GM23248 (cell line): ENCODE measurements around the gene CTNNA3.

Experiments
- EZH2 ChIP-seq: fragments of 200-600 bp; sonication (generic); IDR thresholded peaks from 2 replicates; pipeline ENCODE4 v1.6.1; 2018; ENCODE audit warnings: antibody characterized with exemption, mild to moderate bottlenecking; ENCODE audit not compliant: insufficient read depth, poor library complexity, severe bottlenecking
- EZH2phosphoT487 ChIP-seq: fragments of 200-600 bp; sonication (generic); IDR thresholded peaks from 2 replicates; pipeline ENCODE4 v1.6.1; 2018; ENCODE audit warnings: antibody characterized with exemption, moderate library complexity, mild to moderate bottlenecking, low read depth; ENCODE audit not compliant: insufficient read depth

GRCh38 chr10:66365686-66366085, 1330.3 kb downstream of the CTNNA3 start:
- TF ChIP-seq EZH2 (no peak), EZH2phosphoT487 (no peak)
